ENCODE measurements around the gene GEMIN2.
"Not testable (repeated sequence)": the region's sequence is repeated elsewhere in the genome, so short reads cannot be mapped to it uniquely, and the experiment has no call there.

DNA sequence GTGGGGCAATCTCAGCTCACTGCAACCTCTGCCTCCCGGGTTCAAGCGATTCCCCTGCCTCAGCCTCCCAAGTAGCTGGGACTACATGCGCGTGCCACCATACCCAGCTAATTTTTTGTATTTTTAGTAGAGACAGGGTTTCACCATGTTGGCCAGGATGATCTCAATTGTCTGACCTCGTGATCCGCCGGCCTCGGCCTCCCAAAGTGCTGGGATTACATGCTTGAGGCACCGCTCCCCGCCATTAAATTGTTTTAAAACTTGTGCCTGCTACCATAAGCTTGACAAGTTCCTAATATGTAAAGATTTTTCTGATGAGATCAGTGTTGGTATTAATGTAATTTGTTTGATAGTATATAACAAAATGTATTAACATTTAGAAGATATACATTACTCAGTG, 14.9 kb upstream of the GEMIN2 start:
- not testable (repeated sequence) for TF ChIP-seq SUZ12 (IDR thresholded peaks at IDR 0.05; ENCODE audit: extremely low read depth, insufficient read depth, insufficient read length); YY1 (IDR thresholded peaks at IDR 0.05; ENCODE audit: insufficient read depth, insufficient read length); ZNF274 (IDR thresholded peaks at IDR 0.05; ENCODE audit: low read depth, low read length)
